Neural cell (in vitro differentiated cells): ENCODE results near the gene DPPA4.

Source experiments
- EP300 ChIP-seq: fragments of 450-650 bp; conservative IDR thresholded peaks from 2 replicates; pipeline ENCODE4 v1.6.1; 2014; ENCODE audit warnings: antibody characterized with exemption, mild to moderate bottlenecking, moderate library complexity; ENCODE audit not compliant: poor library complexity, severe bottlenecking
- POLR2AphosphoS5 ChIP-seq: IDR thresholded peaks from 2 replicates; pipeline ENCODE4 v1.6.1; 2012
- SMC3 ChIP-seq: fragments of 450-650 bp; conservative IDR thresholded peaks from 2 replicates; pipeline ENCODE4 v1.6.1; 2014; ENCODE audit warnings: antibody characterized with exemption, mild to moderate bottlenecking, moderate library complexity; ENCODE audit not compliant: poor library complexity
- TF ChIP-seq, protein P1 (sequence below): fragments of 450-650 bp; IDR thresholded peaks from 2 replicates; pipeline ENCODE4 v1.5.1; 2014; ENCODE audit warnings: antibody characterized with exemption, mild to moderate bottlenecking, moderate library complexity; ENCODE audit not compliant: poor library complexity, severe bottlenecking

GRCh38 chr3:109372639-109373038, 35.3 kb upstream of the DPPA4 start:
- TF ChIP-seq, protein P1, sequence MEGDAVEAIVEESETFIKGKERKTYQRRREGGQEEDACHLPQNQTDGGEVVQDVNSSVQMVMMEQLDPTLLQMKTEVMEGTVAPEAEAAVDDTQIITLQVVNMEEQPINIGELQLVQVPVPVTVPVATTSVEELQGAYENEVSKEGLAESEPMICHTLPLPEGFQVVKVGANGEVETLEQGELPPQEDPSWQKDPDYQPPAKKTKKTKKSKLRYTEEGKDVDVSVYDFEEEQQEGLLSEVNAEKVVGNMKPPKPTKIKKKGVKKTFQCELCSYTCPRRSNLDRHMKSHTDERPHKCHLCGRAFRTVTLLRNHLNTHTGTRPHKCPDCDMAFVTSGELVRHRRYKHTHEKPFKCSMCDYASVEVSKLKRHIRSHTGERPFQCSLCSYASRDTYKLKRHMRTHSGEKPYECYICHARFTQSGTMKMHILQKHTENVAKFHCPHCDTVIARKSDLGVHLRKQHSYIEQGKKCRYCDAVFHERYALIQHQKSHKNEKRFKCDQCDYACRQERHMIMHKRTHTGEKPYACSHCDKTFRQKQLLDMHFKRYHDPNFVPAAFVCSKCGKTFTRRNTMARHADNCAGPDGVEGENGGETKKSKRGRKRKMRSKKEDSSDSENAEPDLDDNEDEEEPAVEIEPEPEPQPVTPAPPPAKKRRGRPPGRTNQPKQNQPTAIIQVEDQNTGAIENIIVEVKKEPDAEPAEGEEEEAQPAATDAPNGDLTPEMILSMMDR = no peak
- TF ChIP-seq EP300 = no peak
- no peak for TF ChIP-seq POLR2AphosphoS5
- TF ChIP-seq SMC3 = no peak
